Measurements from ENCODE around the gene DDX55. TPM values are rescaled to one million over a fixed set of nuclear protein-coding genes. Genes with fewer than 3 reads are reported as not detected.

Gene DDX55
- total and polyA plus RNA-seq, 2 of the 13 experiments (the other 11 are each of a cell fraction or from before 2014, with no cell fraction given), result 22.2 to 37.0 TPM

DNA sequence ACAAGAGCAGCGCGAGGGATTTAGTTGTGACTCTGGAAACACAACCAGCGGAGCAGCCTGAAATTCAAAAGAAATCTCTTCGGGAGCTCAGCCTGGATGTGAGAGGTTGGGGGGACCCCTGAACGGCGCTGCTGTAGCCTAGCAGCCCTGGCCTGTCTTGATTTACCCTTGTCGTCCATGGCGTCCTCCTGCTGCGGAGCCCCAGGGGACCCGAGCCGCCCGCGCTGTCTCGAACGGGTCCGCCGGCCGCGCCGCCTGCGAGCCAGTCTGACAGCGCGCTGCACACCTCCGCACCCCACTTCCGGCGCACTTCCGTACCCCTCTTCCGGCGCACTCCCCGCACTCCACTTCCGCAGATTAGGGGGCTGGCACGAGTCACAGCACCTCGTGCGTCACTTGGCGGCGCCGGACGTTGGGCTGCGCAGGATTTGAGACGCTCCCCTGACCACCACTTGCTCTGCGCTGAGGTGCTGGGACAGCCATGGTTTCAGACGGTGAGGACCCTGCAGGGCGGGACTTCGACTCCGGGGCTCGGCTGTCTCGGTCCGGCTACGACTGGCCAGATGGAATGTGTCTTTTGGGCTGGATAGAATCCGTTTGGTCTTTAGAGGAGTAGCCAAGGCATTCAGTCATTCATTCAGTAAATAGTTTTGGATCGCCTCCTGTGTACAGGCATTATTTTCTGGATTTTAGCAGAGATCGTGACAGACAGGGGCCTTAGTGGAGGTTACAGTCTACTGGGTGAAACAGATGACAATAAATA is 31.7 kb downstream of the DDX55 start, which contains the start of the genes EIF2B1 and GTF2H3 (continued):
- TF ChIP-seq, protein P1, sequence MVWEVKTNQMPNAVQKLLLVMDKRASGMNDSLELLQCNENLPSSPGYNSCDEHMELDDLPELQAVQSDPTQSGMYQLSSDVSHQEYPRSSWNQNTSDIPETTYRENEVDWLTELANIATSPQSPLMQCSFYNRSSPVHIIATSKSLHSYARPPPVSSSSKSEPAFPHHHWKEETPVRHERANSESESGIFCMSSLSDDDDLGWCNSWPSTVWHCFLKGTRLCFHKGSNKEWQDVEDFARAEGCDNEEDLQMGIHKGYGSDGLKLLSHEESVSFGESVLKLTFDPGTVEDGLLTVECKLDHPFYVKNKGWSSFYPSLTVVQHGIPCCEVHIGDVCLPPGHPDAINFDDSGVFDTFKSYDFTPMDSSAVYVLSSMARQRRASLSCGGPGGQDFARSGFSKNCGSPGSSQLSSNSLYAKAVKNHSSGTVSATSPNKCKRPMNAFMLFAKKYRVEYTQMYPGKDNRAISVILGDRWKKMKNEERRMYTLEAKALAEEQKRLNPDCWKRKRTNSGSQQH (CRISPR knock-in tag; IDR thresholded peaks at IDR 0.05; ENCODE audit: low read depth), result peak; percentile 96
- TF ChIP-seq SNAI1 (CRISPR knock-in tag; IDR thresholded peaks at IDR 0.05; ENCODE audit: borderline replicate concordance) (no peak), TARDBP (CRISPR knock-in tag; IDR thresholded peaks at IDR 0.05) (peak; percentile 93), ZNF33A (CRISPR knock-in tag; IDR thresholded peaks at IDR 0.05; ENCODE audit: borderline replicate concordance) (peak; percentile 70; the same call in 1 of the 2 replicates), ZNF207 (IDR thresholded peaks at IDR 0.05; ENCODE audit: borderline replicate concordance) (no peak), ZNF274 (CRISPR knock-in tag; IDR thresholded peaks at IDR 0.05) (peak; percentile 77; the same call in 1 of the 2 replicates), ZNF614 (CRISPR knock-in tag; IDR thresholded peaks at IDR 0.05; ENCODE audit: borderline replicate concordance) (peak; percentile 78), SRY (CRISPR knock-in tag; IDR thresholded peaks at IDR 0.05) (peak; percentile 25; the same call in 1 of the 2 replicates), NCOA2 (CRISPR knock-in tag; IDR thresholded peaks at IDR 0.05) (no peak; the same call in 1 of the 2 replicates), MIER2 (CRISPR knock-in tag; IDR thresholded peaks at IDR 0.05) (no peak; the same call in 1 of the 2 replicates), ZNF547 (CRISPR knock-in tag; IDR thresholded peaks at IDR 0.05) (peak; percentile 43; the same call in 1 of the 2 replicates), ZKSCAN8 (CRISPR knock-in tag; IDR thresholded peaks at IDR 0.05; ENCODE audit: borderline replicate concordance) (peak; percentile 37; the same call in 1 of the 2 replicates), BORCS8-MEF2B (CRISPR knock-in tag; IDR thresholded peaks at IDR 0.05) (peak; percentile 93), AHR (CRISPR knock-in tag; IDR thresholded peaks at IDR 0.05) (no peak), E2F5 (CRISPR knock-in tag; conservative IDR thresholded peaks at IDR 0.05) (peak; percentile 56; the same call in 1 of the 2 replicates), RFX1 (IDR thresholded peaks at IDR 0.05) (no peak), FLYWCH1 (CRISPR knock-in tag; IDR thresholded peaks at IDR 0.05) (no peak), ZNF430 (CRISPR knock-in tag; IDR thresholded peaks at IDR 0.05) (peak; percentile 68; the same call in 1 of the 2 replicates), ZBTB20 (CRISPR knock-in tag; IDR thresholded peaks at IDR 0.05; ENCODE audit: borderline replicate concordance, low read depth) (peak; percentile 87; the same call in 1 of the 2 replicates), JUND (CRISPR knock-in tag; IDR thresholded peaks at IDR 0.05) (no peak), KLF15 (CRISPR knock-in tag; IDR thresholded peaks at IDR 0.05; ENCODE audit: borderline replicate concordance) (0 out of 2 replicates have a peak, but pooled peaks have one; percentile 48), CHD2 (IDR thresholded peaks at IDR 0.05; ENCODE audit: low read depth, low read length) (peak; percentile 39; the same call in 1 of the 2 replicates), ZNF382 (CRISPR knock-in tag; IDR thresholded peaks at IDR 0.05; ENCODE audit: borderline replicate concordance) (no peak)
- TF ChIP-seq, protein P2, sequence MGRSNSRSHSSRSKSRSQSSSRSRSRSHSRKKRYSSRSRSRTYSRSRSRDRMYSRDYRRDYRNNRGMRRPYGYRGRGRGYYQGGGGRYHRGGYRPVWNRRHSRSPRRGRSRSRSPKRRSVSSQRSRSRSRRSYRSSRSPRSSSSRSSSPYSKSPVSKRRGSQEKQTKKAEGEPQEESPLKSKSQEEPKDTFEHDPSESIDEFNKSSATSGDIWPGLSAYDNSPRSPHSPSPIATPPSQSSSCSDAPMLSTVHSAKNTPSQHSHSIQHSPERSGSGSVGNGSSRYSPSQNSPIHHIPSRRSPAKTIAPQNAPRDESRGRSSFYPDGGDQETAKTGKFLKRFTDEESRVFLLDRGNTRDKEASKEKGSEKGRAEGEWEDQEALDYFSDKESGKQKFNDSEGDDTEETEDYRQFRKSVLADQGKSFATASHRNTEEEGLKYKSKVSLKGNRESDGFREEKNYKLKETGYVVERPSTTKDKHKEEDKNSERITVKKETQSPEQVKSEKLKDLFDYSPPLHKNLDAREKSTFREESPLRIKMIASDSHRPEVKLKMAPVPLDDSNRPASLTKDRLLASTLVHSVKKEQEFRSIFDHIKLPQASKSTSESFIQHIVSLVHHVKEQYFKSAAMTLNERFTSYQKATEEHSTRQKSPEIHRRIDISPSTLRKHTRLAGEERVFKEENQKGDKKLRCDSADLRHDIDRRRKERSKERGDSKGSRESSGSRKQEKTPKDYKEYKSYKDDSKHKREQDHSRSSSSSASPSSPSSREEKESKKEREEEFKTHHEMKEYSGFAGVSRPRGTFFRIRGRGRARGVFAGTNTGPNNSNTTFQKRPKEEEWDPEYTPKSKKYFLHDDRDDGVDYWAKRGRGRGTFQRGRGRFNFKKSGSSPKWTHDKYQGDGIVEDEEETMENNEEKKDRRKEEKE (IDR thresholded peaks at IDR 0.05), result no peak
- TF ChIP-seq, protein P3, sequence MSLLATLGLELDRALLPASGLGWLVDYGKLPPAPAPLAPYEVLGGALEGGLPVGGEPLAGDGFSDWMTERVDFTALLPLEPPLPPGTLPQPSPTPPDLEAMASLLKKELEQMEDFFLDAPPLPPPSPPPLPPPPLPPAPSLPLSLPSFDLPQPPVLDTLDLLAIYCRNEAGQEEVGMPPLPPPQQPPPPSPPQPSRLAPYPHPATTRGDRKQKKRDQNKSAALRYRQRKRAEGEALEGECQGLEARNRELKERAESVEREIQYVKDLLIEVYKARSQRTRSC (CRISPR knock-in tag; IDR thresholded peaks at IDR 0.05; ENCODE audit: low read depth), result peak; percentile 78; the same call in 1 of the 2 replicates

Measured in HepG2 (cell line).